LNCAP (cell line): Measurements from ENCODE around the gene ALG14.

Experiments used
- CTCF ChIP-seq: fragments of 450-650 bp; IDR thresholded peaks from 2 replicates; pipeline ENCODE4 v1.5.1; 2017; ENCODE audit warnings: mild to moderate bottlenecking

Gene ALG14

DNA sequence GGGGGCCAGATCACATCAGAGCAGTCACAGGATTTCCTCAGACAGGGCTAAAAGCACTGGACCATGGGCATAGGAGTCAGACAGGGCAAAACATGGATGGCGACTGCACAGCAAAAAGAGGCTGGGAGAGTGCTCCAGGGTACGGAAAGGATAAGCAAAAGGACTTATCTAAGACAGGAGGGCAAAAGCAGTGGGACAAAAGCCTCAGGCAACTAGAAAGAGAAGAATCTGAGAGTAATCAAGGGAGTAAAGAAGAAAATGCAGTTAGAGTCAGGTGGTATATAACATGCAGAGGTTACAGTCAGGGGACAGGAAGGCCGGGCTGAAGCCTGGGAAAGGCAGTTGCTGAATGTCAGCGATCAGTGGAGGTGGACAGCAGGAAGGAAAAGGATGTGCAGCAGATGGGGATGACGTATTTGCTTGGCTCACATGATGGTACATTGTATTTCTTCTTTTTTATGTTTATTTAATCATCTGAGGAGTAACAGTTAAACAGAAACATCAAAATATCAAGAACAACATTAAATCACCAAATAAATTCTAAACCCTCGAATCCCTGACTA, 82.8 kb downstream of the ALG14 start:
- TF ChIP-seq CTCF, result no peak

GRCh38 chr1:94989398-94989797, 83.4 kb downstream of the ALG14 start:
- TF ChIP-seq CTCF, result no peak

- no peak for TF ChIP-seq CTCF
These were observed 84.4 kb downstream of the ALG14 start for GRCh38 chr1:94988356-94988755.

GRCh38 chr1:94986783-94987182, 86.0 kb downstream of the ALG14 start:
- no peak for TF ChIP-seq CTCF

- no peak for TF ChIP-seq CTCF
These were observed 89.5 kb downstream of the ALG14 start for GRCh38 chr1:94983171-94983739.

DNA sequence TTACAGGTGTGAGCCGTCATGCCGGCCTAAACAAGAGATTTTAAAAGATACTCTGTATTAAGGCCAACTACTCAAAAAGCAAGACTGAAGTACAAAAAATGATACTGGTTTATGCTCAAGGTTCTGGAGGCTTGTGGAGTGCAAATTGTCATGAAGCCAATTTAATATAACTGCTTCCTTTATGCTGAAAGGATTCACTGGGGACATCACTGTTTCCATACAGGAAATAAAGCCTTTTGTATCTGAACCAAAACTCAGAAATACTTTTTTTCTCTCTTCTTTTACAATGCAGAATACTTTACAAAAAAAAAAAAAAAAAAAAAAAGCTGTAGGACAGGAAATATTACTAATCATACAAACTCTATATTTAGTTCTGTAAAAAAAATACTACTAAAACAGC, 90.4 kb downstream of the ALG14 start:
- TF ChIP-seq CTCF, result no peak

DNA sequence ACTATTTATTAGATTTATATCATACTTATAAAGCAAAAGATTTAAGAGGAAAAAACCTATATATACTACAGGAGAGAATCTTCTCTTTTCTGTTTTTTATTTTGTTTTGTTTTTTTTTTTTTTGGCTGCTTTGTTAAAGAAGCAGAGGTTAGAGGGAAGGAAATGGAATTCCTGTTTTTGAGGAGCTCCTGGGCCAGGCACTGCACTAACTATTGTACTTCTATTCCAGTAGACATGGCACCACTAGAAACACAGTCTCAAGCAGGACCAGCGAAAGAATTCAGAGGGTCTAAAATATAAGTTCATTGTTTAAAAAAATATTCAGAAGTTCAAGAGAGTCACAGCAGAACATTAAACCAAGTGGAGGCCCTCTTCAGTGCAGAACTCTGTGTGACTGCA, 91.2 kb downstream of the ALG14 start:
- TF ChIP-seq CTCF, result no peak
